ENCODE data around the gene RBFOX2.

DNA sequence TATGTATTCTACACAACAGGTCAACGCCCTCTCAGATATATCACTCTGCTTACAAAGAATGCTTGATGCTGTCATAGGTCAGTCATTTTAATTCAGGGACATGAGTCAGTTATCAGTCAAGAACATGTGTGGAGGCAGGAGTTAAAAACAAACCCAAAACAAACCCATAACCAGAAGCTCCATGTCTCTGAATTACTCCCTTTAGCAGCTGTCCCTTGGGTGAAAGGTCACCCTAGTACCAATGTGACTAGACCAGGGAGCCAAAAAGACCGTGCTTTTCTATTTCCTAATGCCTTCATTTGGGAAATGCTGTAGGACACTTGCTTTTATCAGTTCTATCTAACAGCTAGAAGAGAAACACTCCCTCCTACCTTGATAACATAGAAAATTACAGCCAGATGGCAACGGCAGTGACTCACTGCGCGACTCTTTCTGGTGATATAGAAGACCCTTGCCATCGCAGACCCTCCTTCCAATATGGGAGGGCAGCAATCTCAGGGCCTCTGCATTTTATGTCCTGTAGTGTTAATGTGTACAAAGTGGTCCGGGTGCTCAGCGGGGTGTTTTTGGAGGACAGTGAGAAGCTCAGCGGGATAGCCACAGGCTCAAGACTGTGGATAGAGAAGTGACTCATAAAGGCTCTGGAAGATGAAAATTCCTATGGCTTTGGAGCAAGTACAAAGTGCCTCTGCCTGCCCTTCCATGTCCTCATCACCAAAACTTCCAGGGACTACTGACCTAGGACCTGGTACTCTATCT lies 286.1 kb downstream of the RBFOX2 start:
- no peak for TF ChIP-seq TCF12 (IDR thresholded peaks at IDR 0.05; ENCODE audit: low read depth)
- no peak for TF ChIP-seq NFIC (IDR thresholded peaks at IDR 0.05)
- TF ChIP-seq, protein P1, sequence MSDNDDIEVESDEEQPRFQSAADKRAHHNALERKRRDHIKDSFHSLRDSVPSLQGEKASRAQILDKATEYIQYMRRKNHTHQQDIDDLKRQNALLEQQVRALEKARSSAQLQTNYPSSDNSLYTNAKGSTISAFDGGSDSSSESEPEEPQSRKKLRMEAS (IDR thresholded peaks at IDR 0.05), result no peak
- TF ChIP-seq FOXM1 (IDR thresholded peaks at IDR 0.05; ENCODE audit: borderline replicate concordance, low read depth), result no peak
- no peak for TF ChIP-seq EGR1 (IDR thresholded peaks at IDR 0.05)
- TF ChIP-seq EP300 (IDR thresholded peaks at IDR 0.05; ENCODE audit: borderline replicate concordance), result no peak
- TF ChIP-seq CEBPB (IDR thresholded peaks at IDR 0.05), result no peak
- TF ChIP-seq CREB1 (IDR thresholded peaks at IDR 0.05; ENCODE audit: low read depth), result no peak

Measured in Ishikawa (cell line).